Type B pancreatic cell (in vitro differentiated cells): ENCODE results near the gene ELP5. TPM values are rescaled to one million over a fixed set of nuclear protein-coding genes. Genes with fewer than 3 reads are reported as not detected.

ENCODE experiments used
- DNase-seq: peaks from one replicate; pipeline ENCODE4 v3.0.0; 2021; ENCODE audit warnings: mixed read lengths; ENCODE audit not compliant: unreplicated experiment; ENCODE audit errors: extremely low spot score
- H3K27ac Mint-ChIP-seq: 2 replicates; pipeline ENCODE4 v1.8.0; 2021; ENCODE audit warnings: mild to moderate bottlenecking, mixed read lengths
- H3K27me3 Mint-ChIP-seq: 2 replicates; pipeline ENCODE4 v1.8.0; 2021; ENCODE audit warnings: mixed read lengths
- H3K36me3 Mint-ChIP-seq: 2 replicates; pipeline ENCODE4 v1.8.0; 2021; ENCODE audit warnings: mixed read lengths
- H3K4me1 Mint-ChIP-seq: one replicate; pipeline ENCODE4 v1.8.0; 2021; ENCODE audit warnings: mixed read lengths; ENCODE audit not compliant: unreplicated experiment
- H3K4me3 Mint-ChIP-seq: 2 replicates; pipeline ENCODE4 v1.8.0; 2021; ENCODE audit warnings: mild to moderate bottlenecking, mixed read lengths
- H3K9me3 Mint-ChIP-seq: 2 replicates; pipeline ENCODE4 v1.8.0; 2021; ENCODE audit warnings: mixed read lengths
- CTCF ChIP-seq: fragments of 200-600 bp; sonication (generic); conservative IDR thresholded peaks from 2 replicates; pipeline ENCODE4 v1.5.0; 2021; ENCODE audit warnings: antibody characterized with exemption, mild to moderate bottlenecking
- total RNA-seq: library from RNA; stranded (reverse); gene quantifications from 2 replicates; pipeline ENCODE4 v1.2.1, GENCODE V29; 2021; ENCODE audit warnings: low replicate concordance

ELP5 gene
- total RNA-seq, 1 donor from 2014 or later, result 55.7 TPM

GRCh38 chr17:7292729-7293128 lies 40.7 kb downstream of the ELP5 start:
- peaks cover 19% of the 10 kb centered on the region for H3K4me1 Mint-ChIP-seq
- no peak for TF ChIP-seq CTCF
- peak overlapping the region; percentile 65 for H3K27ac Mint-ChIP-seq
- H3K36me3 Mint-ChIP-seq, result no peaks in the 10 kb centered on the region
- H3K9me3 Mint-ChIP-seq, result no peaks in the 10 kb centered on the region
- no peak for DNase-seq
- H3K4me3 Mint-ChIP-seq, result peak overlapping the region; percentile 76
- peaks cover 51% of the 10 kb centered on the region for H3K27me3 Mint-ChIP-seq

DNA sequence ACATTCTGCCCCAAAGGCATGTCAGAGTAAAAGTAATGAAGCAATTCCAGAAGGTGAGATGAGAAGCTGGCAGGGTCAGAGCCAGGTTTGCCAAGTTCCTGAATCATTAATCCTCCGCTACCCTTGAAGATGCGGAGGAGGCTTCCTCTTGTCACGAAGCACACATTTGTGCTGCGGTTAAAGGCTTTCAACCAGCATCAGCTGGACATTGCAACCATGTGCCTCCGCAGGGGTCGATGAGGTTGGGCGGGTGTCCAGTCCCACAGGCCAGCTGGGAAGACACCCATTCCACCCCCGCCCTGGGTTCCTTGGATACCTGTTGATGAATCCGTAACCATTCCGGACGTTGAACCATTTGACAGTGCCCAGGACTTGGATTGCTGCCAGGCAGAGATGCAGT lies 41.1 kb downstream of the ELP5 start:
- Mint-ChIP-seq H3K4me1 (peaks cover 19% of the 10 kb centered on the region), H3K27me3 (peaks cover 47% of the 10 kb centered on the region), H3K27ac (peak overlapping the region; percentile 65), H3K4me3 (peak overlapping the region; percentile 76), H3K36me3 (no peaks in the 10 kb centered on the region), H3K9me3 (no peaks in the 10 kb centered on the region)
- no peak for DNase-seq
- no peak for TF ChIP-seq CTCF

- TF ChIP-seq CTCF, result no peak
- peak overlapping the region; percentile 76 for H3K4me3 Mint-ChIP-seq
These were observed 42.0 kb downstream of the ELP5 start for GRCh38 chr17:7293816-7294613.

GRCh38 chr17:7294614-7295153 lies 42.7 kb downstream of the ELP5 start, which contains the start of gene YBX2:
Gene YBX2 (minus strand): TSS chr17:7294639. CDS start chr17:7294500, 139 bp downstream.
- Mint-ChIP-seq H3K27ac (peak within 1 kb of the TSS; percentile 61), H3K36me3 (no peaks in the 10 kb centered on the region), H3K9me3 (no peaks in the 10 kb centered on the region), H3K4me3 (peak within 1 kb of the TSS; percentile 83), H3K4me1 (peaks cover 19% of the 10 kb centered on the region), H3K27me3 (peaks cover 47% of the 10 kb centered on the region)
- peak; percentile 87 for DNase-seq
- no peak for TF ChIP-seq CTCF

More at GRCh38 chr17:7293816-7294613, 42.0 kb downstream of the ELP5 start:
- H3K4me1 Mint-ChIP-seq, result peaks cover 19% of the 10 kb centered on the region
- DNase-seq, result no peak
- no peaks in the 10 kb centered on the region for H3K36me3 Mint-ChIP-seq
- peak overlapping the region; percentile 61 for H3K27ac Mint-ChIP-seq
- H3K9me3 Mint-ChIP-seq, result no peaks in the 10 kb centered on the region
- peaks cover 44% of the 10 kb centered on the region for H3K27me3 Mint-ChIP-seq

- Mint-ChIP-seq H3K36me3 (no peaks in the 10 kb centered on the region), H3K27me3 (peaks cover 52% of the 10 kb centered on the region), H3K4me1 (peaks cover 19% of the 10 kb centered on the region), H3K9me3 (no peaks in the 10 kb centered on the region), H3K27ac (peak overlapping the region; percentile 47), H3K4me3 (peak overlapping the region; percentile 83)
- no peak for DNase-seq
- TF ChIP-seq CTCF, result no peak
These were observed 43.5 kb downstream of the ELP5 start for GRCh38 chr17:7295230-7296180.
